T-helper 9 cell (primary cell): ENCODE results near the gene STK10.

Source experiments
- DNase-seq: peaks from one replicate; pipeline ENCODE4 v3.0.0-alpha.2; 2020

Gene STK10

GRCh38 chr5:172105811-172106210 lies 82.2 kb downstream of the STK10 start:
- DNase-seq: no peak

- no peak for DNase-seq
Observed at GRCh38 chr5:172104801-172105701, 83.0 kb downstream of the STK10 start.

- no peak for DNase-seq
Observed at GRCh38 chr5:172104021-172104420, 84.0 kb downstream of the STK10 start.

- DNase-seq: no peak
Observed at GRCh38 chr5:172102913-172103626, 85.0 kb downstream of the STK10 start.

- no peak for DNase-seq
Observed at GRCh38 chr5:172102218-172102870, 85.7 kb downstream of the STK10 start.

- DNase-seq: no peak
Observed at GRCh38 chr5:172101547-172102217, 86.3 kb downstream of the STK10 start.

GRCh38 chr5:172098883-172099282 lies 89.1 kb downstream of the STK10 start:
- no peak for DNase-seq

- no peak for DNase-seq
Observed at GRCh38 chr5:172098046-172098445, 90.0 kb downstream of the STK10 start.

- no peak for DNase-seq
Observed at GRCh38 chr5:172097356-172097755, 90.7 kb downstream of the STK10 start.

GRCh38 chr5:172096207-172096940 lies 91.7 kb downstream of the STK10 start:
- DNase-seq: no peak

GRCh38 chr5:172095368-172096206 lies 92.4 kb downstream of the STK10 start:
- no peak for DNase-seq

- no peak for DNase-seq
Observed at GRCh38 chr5:172093965-172094364, 94.1 kb downstream of the STK10 start.

- no peak for DNase-seq
Observed at GRCh38 chr5:172093559-172093958, 94.5 kb downstream of the STK10 start.

- no peak for DNase-seq
Observed at GRCh38 chr5:172091956-172092732, 95.9 kb downstream of the STK10 start.

- no peak for DNase-seq
Observed at GRCh38 chr5:172090976-172091547, 97.0 kb downstream of the STK10 start.

GRCh38 chr5:172089298-172090117 lies 98.5 kb downstream of the STK10 start:
- DNase-seq: no peak

GRCh38 chr5:172088801-172089200 lies 99.2 kb downstream of the STK10 start:
- no peak for DNase-seq

- DNase-seq: no peak
Observed at GRCh38 chr5:172086194-172086975, 101.6 kb downstream of the STK10 start.
